Astrocyte (in vitro differentiated cells and primary cell): ENCODE data around the gene NFATC4.
"Not testable (repeated sequence)": the region's sequence is repeated elsewhere in the genome, so short reads cannot be mapped to it uniquely, and the experiment has no call there.

ENCODE experiments used
- CTCF ChIP-seq: IDR thresholded peaks from 2 replicates; pipeline ENCODE4 v1.5.1; 2011; ENCODE audit warnings: low read depth, mild to moderate bottlenecking, inconsistent platforms, low read length, moderate library complexity; ENCODE audit not compliant: insufficient read depth
- EZH2 ChIP-seq: IDR thresholded peaks from 2 replicates; pipeline ENCODE4 v1.6.1; 2012; ENCODE audit warnings: mild to moderate bottlenecking, low read length, inconsistent platforms; ENCODE audit not compliant: insufficient read depth

GRCh38 chr14:24327914-24328313 is 40.1 kb upstream of the NFATC4 start:
- peak; percentile 11 for TF ChIP-seq CTCF
- not testable (repeated sequence) for TF ChIP-seq EZH2
